Gastrocnemius medialis (tissue), 4 donors: Measurements from ENCODE around the gene HSPB6. TPM values are rescaled to one million over a fixed set of nuclear protein-coding genes. Genes with fewer than 3 reads are reported as not detected.

Experiments used
- ATAC-seq, 2 donors: fragments of 150-250 bp; one replicate each; pipeline ENCODE4 v1.9.1; 2016
- DNase-seq, 2 donors: peaks; one replicate each; pipeline ENCODE4 v3.0.0-alpha.2; 2019
- H3K27ac ChIP-seq, 4 donors: fragments of 200-600 bp; sonication (generic); 1 replicate in 1 of 4; 2 replicates in 3 of 4; pipeline ENCODE4 v1.5.1; 2016 to 2018; ENCODE audit warnings: mild to moderate bottlenecking in 2 of 4, moderate library complexity in 1 of 4
- H3K27me3 ChIP-seq, 3 donors: fragments of 200-600 bp; sonication (generic) in 2 of 3; 1 replicate in 1 of 3; 2 replicates in 2 of 3; pipeline versions ENCODE4 v1.5.1 to v1.6.0; 2016 to 2019; ENCODE audit warnings: mild to moderate bottlenecking in 1 of 3, moderate library complexity in 1 of 3
- H3K36me3 ChIP-seq, 2 donors: fragments of 200-600 bp; sonication (generic) in 1 of 2; one replicate each; pipeline ENCODE4 v1.5.1; 2017 to 2018
- H3K4me1 ChIP-seq, 2 donors: fragments of 200-600 bp; sonication (generic) in 1 of 2; one replicate each; pipeline ENCODE4 v1.5.1; 2016 to 2017; ENCODE audit warnings: mild to moderate bottlenecking in 2 of 2
- H3K4me3 ChIP-seq, 4 donors: fragments of 200-600 bp; sonication (generic) in 3 of 4; 1 replicate in 1 of 4; 2 replicates in 3 of 4; pipeline ENCODE4 v1.5.1; 2016 to 2019; ENCODE audit warnings: mild to moderate bottlenecking in 2 of 4
- H3K9me3 ChIP-seq, 3 donors: fragments of 200-600 bp; sonication (generic) in 2 of 3; 1 replicate in 1 of 3; 2 replicates in 2 of 3; pipeline ENCODE4 v1.5.1; 2016 to 2019
- POLR2A ChIP-seq, 2 donors: fragments of 450-650 bp; IDR thresholded peaks; one replicate each; pipeline ENCODE4 v1.6.1; 2017; ENCODE audit warnings: antibody characterized with exemption in 2 of 2, mild to moderate bottlenecking in 2 of 2, moderate library complexity in 2 of 2
- in situ Hi-C, 4 donors: fragments of 200-750 bp; cut with MboI; loops; one replicate each; pipeline versions ENCODE4 v1.15.0 to v1.8.0; 2017; ENCODE audit warnings: low sequenced_read_pairs in 4 of 4
- intact Hi-C: fragments of 100-400 bp; cut with DNase I; formaldehyde crosslinking; loops from one replicate; pipeline ENCODE4 v1.15.1; 2023; ENCODE audit warnings: low total_unique reads
- total RNA-seq, 4 donors: library from RNA; depleted of rRNA; stranded (reverse); fragments of >200 nt; gene quantifications; one replicate each; pipeline versions ENCODE4 v1.1.0 to v1.2.3, GENCODE V29; 2016
- TF ChIP-seq, protein P1 (sequence below), 5 experiments: fragments of 450-650 bp in 3 of 5; fragments of 200-600 bp in 2 of 5; sonication (generic) in 2 of 5; IDR thresholded peaks in 4 of 5; conservative IDR thresholded peaks in 1 of 5; 1 replicate in 4 of 5; 2 replicates in 1 of 5; pipeline ENCODE4 v1.5.1; 2016 to 2019; ENCODE audit warnings: antibody characterized with exemption in 5 of 5, mild to moderate bottlenecking in 3 of 5, moderate library complexity in 3 of 5

HSPB6 gene
- total RNA-seq, 4 donors from 2014 or later = 79.8 to 241 (median 139) TPM

DNA sequence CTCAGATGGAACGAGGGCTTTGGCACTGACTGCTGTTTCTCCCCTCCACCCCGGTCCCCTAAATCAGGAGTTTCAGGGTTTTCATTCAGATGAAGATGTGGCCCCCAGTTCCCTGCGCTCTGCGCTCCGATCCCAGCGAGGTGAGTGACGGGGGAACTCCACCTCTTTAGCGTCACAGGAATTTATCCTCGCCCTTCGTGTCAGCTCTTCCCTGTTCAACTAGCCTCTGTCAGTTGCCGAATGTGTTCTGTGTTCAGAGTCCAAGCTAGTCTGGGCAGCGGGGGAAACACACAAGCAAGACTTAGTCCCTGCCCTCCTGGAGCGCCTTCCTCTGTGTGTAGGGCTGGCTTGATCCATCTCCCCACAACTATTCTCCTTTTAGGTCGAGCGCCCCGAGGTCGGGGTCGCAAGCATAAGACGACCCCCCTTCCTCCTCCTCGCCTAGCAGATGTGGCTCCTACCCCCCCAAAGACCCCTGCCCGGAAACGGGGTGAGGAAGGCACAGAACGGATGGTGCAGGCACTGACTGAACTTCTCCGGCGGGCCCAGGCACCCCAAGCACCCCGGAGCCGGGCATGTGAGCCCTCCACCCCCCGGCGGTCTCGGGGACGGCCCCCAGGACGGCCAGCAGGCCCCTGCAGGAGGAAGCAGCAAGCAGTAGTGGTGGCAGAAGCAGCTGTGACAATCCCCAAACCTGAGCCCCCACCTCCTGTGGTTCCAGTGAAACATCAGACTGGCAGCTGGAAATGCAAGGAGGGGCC lies 37.2 kb downstream of the HSPB6 start:
- Histone ChIP-seq H3K36me3 (peaks cover 6 to 46% of the 10 kb centered on the region in 2 donors), H3K4me3 (peak overlapping the region in 3 of 4 donors; percentile 76 to 99 (median 76)), H3K27me3 (no peaks in the 10 kb centered on the region), H3K4me1 (peaks cover 21 to 25% of the 10 kb centered on the region in 2 donors), H3K9me3 (no peaks in the 10 kb centered on the region), H3K27ac (peak overlapping the region; percentile 88 to 92 (median 90))
- ATAC-seq (no peak), DNase-seq (no peak)
- in situ Hi-C loops = loop anchor here in 3 of 4 donors (10.0 to 25.0 kb wide), 3 partner anchors 175 to 215 kb away; partner anchors contain the start of genes TMEM147 (in 2 of the 3), GAPDHS (in 1 of the 3), LRFN3 (in 1 of the 3) and SBSN (in 1 of the 3)
- intact Hi-C loops = no loop called here
- no peak for TF ChIP-seq POLR2A (IDR thresholded peaks at IDR 0.05)
- TF ChIP-seq, protein P1, sequence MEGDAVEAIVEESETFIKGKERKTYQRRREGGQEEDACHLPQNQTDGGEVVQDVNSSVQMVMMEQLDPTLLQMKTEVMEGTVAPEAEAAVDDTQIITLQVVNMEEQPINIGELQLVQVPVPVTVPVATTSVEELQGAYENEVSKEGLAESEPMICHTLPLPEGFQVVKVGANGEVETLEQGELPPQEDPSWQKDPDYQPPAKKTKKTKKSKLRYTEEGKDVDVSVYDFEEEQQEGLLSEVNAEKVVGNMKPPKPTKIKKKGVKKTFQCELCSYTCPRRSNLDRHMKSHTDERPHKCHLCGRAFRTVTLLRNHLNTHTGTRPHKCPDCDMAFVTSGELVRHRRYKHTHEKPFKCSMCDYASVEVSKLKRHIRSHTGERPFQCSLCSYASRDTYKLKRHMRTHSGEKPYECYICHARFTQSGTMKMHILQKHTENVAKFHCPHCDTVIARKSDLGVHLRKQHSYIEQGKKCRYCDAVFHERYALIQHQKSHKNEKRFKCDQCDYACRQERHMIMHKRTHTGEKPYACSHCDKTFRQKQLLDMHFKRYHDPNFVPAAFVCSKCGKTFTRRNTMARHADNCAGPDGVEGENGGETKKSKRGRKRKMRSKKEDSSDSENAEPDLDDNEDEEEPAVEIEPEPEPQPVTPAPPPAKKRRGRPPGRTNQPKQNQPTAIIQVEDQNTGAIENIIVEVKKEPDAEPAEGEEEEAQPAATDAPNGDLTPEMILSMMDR (IDR thresholded peaks at IDR 0.05 in 4 of 5, conservative IDR thresholded peaks at IDR 0.05 in 1 of 5) = no peak

DNA sequence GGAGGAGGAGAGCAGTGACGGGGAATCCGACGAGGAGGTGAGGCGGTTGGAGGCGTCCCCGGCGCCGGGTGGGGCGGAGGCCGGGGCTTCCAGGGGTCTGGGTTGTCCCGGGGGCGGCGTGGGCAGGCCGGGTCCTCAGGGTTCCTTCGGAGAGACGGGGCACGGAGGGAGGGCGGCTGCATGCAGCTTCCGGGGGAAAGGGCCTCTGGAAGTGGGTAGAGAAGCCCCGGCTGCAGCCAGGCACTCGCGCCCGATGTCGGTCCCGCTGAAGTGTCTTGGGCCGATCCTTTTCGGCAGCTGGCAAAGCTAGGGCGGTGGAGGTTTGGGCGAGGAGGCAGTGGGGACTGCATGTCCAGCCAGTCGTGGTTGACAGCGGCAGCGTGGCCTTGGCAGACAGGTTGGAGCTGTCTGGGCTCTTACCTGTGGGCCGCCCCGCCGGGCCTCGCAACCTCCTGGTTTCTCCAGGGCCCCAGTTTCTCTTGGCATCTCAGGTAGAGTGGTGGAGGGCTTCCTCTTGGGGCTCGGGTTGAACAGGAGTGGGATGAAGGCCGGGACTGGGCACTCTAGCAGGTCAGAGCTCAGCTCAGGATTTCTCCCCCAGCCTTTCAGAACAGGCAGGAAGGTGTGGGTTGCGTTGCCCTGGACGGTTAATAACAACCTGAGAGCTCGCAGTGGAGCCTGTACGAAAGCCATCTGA lies 38.3 kb downstream of the HSPB6 start:
- TF ChIP-seq, protein P1 (IDR thresholded peaks at IDR 0.05 in 4 of 5, conservative IDR thresholded peaks at IDR 0.05 in 1 of 5) = no peak
- no peak for TF ChIP-seq POLR2A (IDR thresholded peaks at IDR 0.05)
- H3K4me3 ChIP-seq = peak overlapping the region; percentile 76 to 99 (median 80)
- peak overlapping the region; percentile 88 to 92 (median 90) for H3K27ac ChIP-seq
- H3K27me3 ChIP-seq = no peaks in the 10 kb centered on the region
- intact Hi-C loops (no loop called here), in situ Hi-C loops (loop anchor here in 3 of 4 donors (10.0 to 25.0 kb wide), 3 partner anchors 174 to 216 kb away; partner anchors contain the start of genes TMEM147 (in 2 of the 3), GAPDHS (in 1 of the 3), LRFN3 (in 1 of the 3) and SBSN (in 1 of the 3))
- H3K9me3 ChIP-seq = no peaks in the 10 kb centered on the region
- DNase-seq (no peak), ATAC-seq (peak; percentile 0 to 1)
- peaks cover 21 to 25% of the 10 kb centered on the region in 2 donors for H3K4me1 ChIP-seq
- H3K36me3 ChIP-seq = peaks cover 5 to 35% of the 10 kb centered on the region in 2 donors

DNA sequence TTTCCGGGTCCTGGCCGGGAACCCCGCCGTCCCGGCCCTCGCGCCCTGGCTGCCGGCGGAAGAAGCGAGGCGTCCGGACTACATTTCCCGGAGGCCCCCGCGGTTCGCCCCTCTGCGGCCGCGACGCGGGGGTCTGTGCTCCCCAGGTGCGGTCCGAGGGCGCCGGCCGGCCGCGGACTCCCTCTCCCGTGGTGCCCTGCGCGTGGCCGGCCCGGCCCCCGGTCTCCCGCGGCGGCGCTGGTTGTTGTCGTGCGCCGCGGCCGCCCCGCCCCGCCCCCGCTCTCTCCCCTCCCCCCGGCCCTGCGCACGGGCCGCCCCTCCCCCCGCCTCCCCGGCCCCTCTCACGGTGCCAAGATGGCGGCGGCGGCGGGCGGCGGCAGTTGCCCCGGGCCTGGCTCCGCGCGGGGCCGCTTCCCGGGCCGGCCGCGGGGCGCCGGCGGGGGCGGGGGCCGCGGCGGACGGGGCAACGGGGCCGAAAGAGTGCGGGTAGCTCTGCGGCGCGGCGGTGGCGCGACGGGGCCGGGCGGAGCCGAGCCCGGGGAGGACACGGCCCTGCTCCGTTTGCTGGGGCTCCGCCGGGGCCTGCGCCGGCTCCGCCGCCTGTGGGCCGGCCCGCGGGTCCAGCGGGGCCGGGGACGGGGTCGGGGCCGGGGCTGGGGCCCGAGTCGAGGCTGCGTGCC lies 39.0 kb downstream of the HSPB6 start, which contains the start of gene KMT2B:
TSS of gene KMT2B (plus strand) at position 339 of the 680 bp plus-strand sequence. CDS start at position 355, 16 bp downstream.
- Histone ChIP-seq H3K4me1 (peaks cover 21 to 25% of the 10 kb centered on the region in 2 donors), H3K36me3 (peaks cover 0 to 29% of the 10 kb centered on the region in 2 donors), H3K27me3 (no peaks in the 10 kb centered on the region), H3K4me3 (peak within 1 kb of the TSS; percentile 92 to 99 (median 96)), H3K27ac (peak within 1 kb of the TSS; percentile 89 to 95 (median 93)), H3K9me3 (no peaks in the 10 kb centered on the region)
- in situ Hi-C loops (loop anchor here in 3 of 4 donors (10.0 to 25.0 kb wide), 3 partner anchors 173 to 217 kb away; partner anchors contain the start of genes TMEM147 (in 2 of the 3), GAPDHS (in 1 of the 3), LRFN3 (in 1 of the 3) and SBSN (in 1 of the 3)), intact Hi-C loops (loop anchor here (1.0 to 2.0 kb wide), 8 partner anchors 16 to 213 kb away; partner anchors contain the start of genes COX6B1, PSENEN, TMEM147 and U2AF1L4)
- no peak for TF ChIP-seq POLR2A (IDR thresholded peaks at IDR 0.05)
- TF ChIP-seq, protein P1 (IDR thresholded peaks at IDR 0.05 in 4 of 5, conservative IDR thresholded peaks at IDR 0.05 in 1 of 5) = no peak
- DNase-seq (peak; percentile 92 to 95), ATAC-seq (peak; percentile 70 to 71)
